Endothelial cell of umbilical vein (primary cell): Measurements from ENCODE around the gene BRD3. TPM values are rescaled to one million over a fixed set of nuclear protein-coding genes. Genes with fewer than 3 reads are reported as not detected.

Source experiments
- BruUV-seq: library from RNA; stranded (reverse); fragments of 400-500 nt; replicated peaks from 2 replicates; lab custom pipeline; 2021; lab: Mats Ljungman, UMichigan
- CTCF ChIA-PET: fragments of 300-600, 350-600 bp; sonication (Branson Sonifier 250); formaldehyde crosslinking; loops from one replicate; lab custom pipeline; 2021; ENCODE audit warnings: antibody characterized with exemption, inconsistent platforms; lab: Charles Lee
- POLR2A ChIA-PET: fragments of 300-600, 350-600 bp; sonication (Branson Sonifier 250); formaldehyde crosslinking; loops from one replicate; lab custom pipeline; 2021; ENCODE audit warnings: antibody characterized with exemption, inconsistent platforms; lab: Charles Lee
- DNase-seq: peaks from one replicate; pipeline ENCODE4 v3.0.0-alpha.2; 2011; ENCODE audit warnings: low read depth, low spot score
- FAIRE-seq: peaks from 2 replicates; lab custom pipeline; 2011; peaks lifted over from hg19 to GRCh38; lab: Jason Lieb, UNC
- H2AFZ ChIP-seq: 2 replicates; pipeline ENCODE4 v1.6.0; 2012; ENCODE audit warnings: low read depth, low read length, control low read depth, inconsistent platforms
- H3K27ac ChIP-seq: 2 replicates; pipeline ENCODE4 v1.5.1; 2011; ENCODE audit warnings: low read depth, mild to moderate bottlenecking, control low read depth, low read length, moderate library complexity; ENCODE audit not compliant: insufficient read depth
- H3K27me3 ChIP-seq, 2 experiments: 2 replicates each; pipeline versions ENCODE4 v1.6.0 to v1.6.1; 2011; ENCODE audit warnings: low read length in 2 of 2, mixed read lengths in 1 of 2; ENCODE audit not compliant: control insufficient read depth in 2 of 2, insufficient read depth in 2 of 2
- H3K36me3 ChIP-seq, 2 experiments: 2 replicates in 1 of 2; 3 replicates in 1 of 2; pipeline ENCODE4 v1.5.1; 2011; ENCODE audit warnings: low read length in 2 of 2, mild to moderate bottlenecking in 1 of 2, moderate library complexity in 1 of 2; ENCODE audit not compliant: control insufficient read depth in 2 of 2, insufficient read depth in 2 of 2; ENCODE audit errors: extremely low read depth in 1 of 2
- H3K4me1 ChIP-seq: 3 replicates; pipeline ENCODE4 v1.5.1; 2011; ENCODE audit warnings: mild to moderate bottlenecking, low read length; ENCODE audit not compliant: control insufficient read depth, insufficient read depth; ENCODE audit errors: extremely low read depth
- H3K4me2 ChIP-seq: 2 replicates; pipeline ENCODE4 v1.6.1; 2011; ENCODE audit warnings: low read length, control low read depth, mixed read lengths; ENCODE audit not compliant: insufficient read depth
- H3K4me3 ChIP-seq, 3 experiments: fragments of 200-600 bp in 1 of 3; sonication (generic), shearing (Covaris generic) in 1 of 3; replicated peaks in 1 of 3; 2 replicates each; pipeline ENCODE4 v1.5.1; 2011 to 2016; ENCODE audit warnings: control low read depth in 3 of 3, low read length in 3 of 3, mild to moderate bottlenecking in 2 of 3, inconsistent platforms in 1 of 3, low read depth in 1 of 3, moderate library complexity in 1 of 3; ENCODE audit not compliant: insufficient read depth in 1 of 3
- H3K79me2 ChIP-seq: 2 replicates; pipeline ENCODE4 v1.6.0; 2012; ENCODE audit warnings: low read length, inconsistent platforms; ENCODE audit not compliant: control insufficient read depth, insufficient read depth
- H3K9ac ChIP-seq: replicated peaks from 2 replicates; pipeline ENCODE3; 2011; ENCODE audit warnings: low read length, control low read depth; ENCODE audit not compliant: insufficient read depth; ENCODE audit errors: extremely low read depth
- H3K9me1 ChIP-seq: replicated peaks from 3 replicates; pipeline ENCODE4 v1.6.0; 2011; ENCODE audit warnings: mild to moderate bottlenecking, low read length; ENCODE audit not compliant: control insufficient read depth, insufficient read depth; ENCODE audit errors: extremely low read depth
- H3K9me3 ChIP-seq: replicated peaks from 2 replicates; pipeline ENCODE4 v1.5.1; 2012; ENCODE audit warnings: low read length, inconsistent platforms; ENCODE audit not compliant: control insufficient read depth, insufficient read depth
- H4K20me1 ChIP-seq: replicated peaks from 2 replicates; pipeline ENCODE3; 2011; ENCODE audit warnings: mild to moderate bottlenecking, low read length; ENCODE audit not compliant: control insufficient read depth, insufficient read depth; ENCODE audit errors: extremely low read depth
- EZH2 ChIP-seq: IDR thresholded peaks from 2 replicates; pipeline ENCODE4 v1.6.1; 2012; ENCODE audit warnings: borderline replicate concordance, low read depth, mild to moderate bottlenecking, moderate library complexity, low read length, inconsistent platforms; ENCODE audit not compliant: severe bottlenecking
- FOS ChIP-seq: IDR thresholded peaks from 2 replicates; pipeline ENCODE4 v1.6.1; 2011; ENCODE audit warnings: mild to moderate bottlenecking, low read length, moderate library complexity, borderline replicate concordance; ENCODE audit not compliant: insufficient read depth
- GATA2 ChIP-seq: IDR thresholded peaks from 2 replicates; pipeline ENCODE4 v1.7.0; 2011; ENCODE audit warnings: low read depth, mild to moderate bottlenecking, moderate library complexity, mixed read lengths, low read length; ENCODE audit not compliant: insufficient read length, insufficient read depth
- JUN ChIP-seq: IDR thresholded peaks from 2 replicates; pipeline ENCODE4 v1.6.1; 2011; ENCODE audit warnings: borderline replicate concordance, low read depth; ENCODE audit not compliant: insufficient read length, insufficient read depth
- MYC ChIP-seq: IDR thresholded peaks from one replicate; pipeline ENCODE4 v1.6.1; 2011; ENCODE audit warnings: mild to moderate bottlenecking, low read depth, low read length
- POLR2AphosphoS5 ChIP-seq: IDR thresholded peaks from 2 replicates; pipeline ENCODE4 v1.6.1; 2012; ENCODE audit warnings: low read depth, mild to moderate bottlenecking, control low read depth, low read length, moderate library complexity; ENCODE audit not compliant: insufficient read depth
- dilution Hi-C: fragments of 300-500 bp; cut with MboI; formaldehyde crosslinking; loops from one replicate; pipeline ENCODE4 v1.15.0; 2019; ENCODE audit warnings: low sequenced_read_pairs; ENCODE audit not compliant: extremely low pct_ligation_motif_present
- intact Hi-C: fragments of 100-400 bp; cut with micrococcal nuclease; formaldehyde crosslinking; loops from one replicate; pipeline ENCODE4 v1.10.0; 2022
- polyA plus RNA-seq, 4 experiments: library from polyadenylated mRNA; depleted of rRNA in 3 of 4; stranded (reverse) in 3 of 4; unstranded in 1 of 4; fragments of >200 nt; gene quantifications; 2 replicates each; pipeline versions ENCODE4 v1.2.1 to v1.2.3, GENCODE V29; 2011 to 2012; ENCODE audit warnings: missing spikeins in 1 of 4
- total RNA-seq: library from RNA; stranded (reverse); gene quantifications from 2 replicates; pipeline ENCODE4 v1.2.3, GENCODE V29; 2021
- TF ChIP-seq, protein P1 (sequence below), 2 donors: IDR thresholded peaks; 1 replicate in 1 of 2; 2 replicates in 1 of 2; pipeline ENCODE4 v1.5.1; 2011; ENCODE audit warnings: low read length in 2 of 2, mild to moderate bottlenecking in 2 of 2, moderate library complexity in 2 of 2, control low read depth in 1 of 2, inconsistent platforms in 1 of 2, low read depth in 1 of 2; ENCODE audit not compliant: insufficient read depth in 1 of 2; ENCODE audit errors: extremely low read depth in 1 of 2

The BRD3 gene
- total and polyA plus RNA-seq, 2 donors (not counting 3 experiments of a cell fraction or from before 2014, with no cell fraction given) = 10.5 to 47.1 TPM

- TF ChIP-seq, protein P1, sequence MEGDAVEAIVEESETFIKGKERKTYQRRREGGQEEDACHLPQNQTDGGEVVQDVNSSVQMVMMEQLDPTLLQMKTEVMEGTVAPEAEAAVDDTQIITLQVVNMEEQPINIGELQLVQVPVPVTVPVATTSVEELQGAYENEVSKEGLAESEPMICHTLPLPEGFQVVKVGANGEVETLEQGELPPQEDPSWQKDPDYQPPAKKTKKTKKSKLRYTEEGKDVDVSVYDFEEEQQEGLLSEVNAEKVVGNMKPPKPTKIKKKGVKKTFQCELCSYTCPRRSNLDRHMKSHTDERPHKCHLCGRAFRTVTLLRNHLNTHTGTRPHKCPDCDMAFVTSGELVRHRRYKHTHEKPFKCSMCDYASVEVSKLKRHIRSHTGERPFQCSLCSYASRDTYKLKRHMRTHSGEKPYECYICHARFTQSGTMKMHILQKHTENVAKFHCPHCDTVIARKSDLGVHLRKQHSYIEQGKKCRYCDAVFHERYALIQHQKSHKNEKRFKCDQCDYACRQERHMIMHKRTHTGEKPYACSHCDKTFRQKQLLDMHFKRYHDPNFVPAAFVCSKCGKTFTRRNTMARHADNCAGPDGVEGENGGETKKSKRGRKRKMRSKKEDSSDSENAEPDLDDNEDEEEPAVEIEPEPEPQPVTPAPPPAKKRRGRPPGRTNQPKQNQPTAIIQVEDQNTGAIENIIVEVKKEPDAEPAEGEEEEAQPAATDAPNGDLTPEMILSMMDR (IDR thresholded peaks at IDR 0.05; ENCODE audit: extremely low read depth in 1 of 2, insufficient read depth in 1 of 2, low read depth in 1 of 2, low read length in 2 of 2) = peak; percentile 63 to 75
- TF ChIP-seq MYC = no peak
- TF ChIP-seq JUN = no peak
- Histone ChIP-seq H3K4me2 (no peak overlapping the region), H3K9me1 (no peaks in the 10 kb centered on the region), H3K27ac (no peak overlapping the region), H4K20me1 (no peaks in the 10 kb centered on the region), H3K4me3 (no peak overlapping the region), H3K4me1 (no peaks in the 10 kb centered on the region), H2AFZ (no peak overlapping the region), H3K9ac (no peak overlapping the region), H3K9me3 (no peaks in the 10 kb centered on the region), H3K27me3 (peaks cover 0 to 3% of the 10 kb centered on the region in 2 experiments), H3K79me2 (no peaks in the 10 kb centered on the region), H3K36me3 (no peaks in the 10 kb centered on the region)
- intact Hi-C loops = loop anchor here (1.0 kb wide), 3 partner anchors 22 to 317 kb away; no protein-coding TSS in a partner anchor
- ChIA-PET POLR2A (no interaction called here), CTCF (interaction anchor here (0.5 to 2.1 kb wide), 14 partner anchors 9 to 567 kb away, joined by 3 to 12 read pairs (median 4); partner anchors contain the start of gene WDR5)
- dilution Hi-C loops = no loop called here
- DNase-seq (peak; percentile 39), FAIRE-seq (no peak)
- no TSS peak for BruUV-seq
Observed at GRCh38 chr9:134099123-134099761, 31.4 kb upstream of the BRD3 start.

DNA sequence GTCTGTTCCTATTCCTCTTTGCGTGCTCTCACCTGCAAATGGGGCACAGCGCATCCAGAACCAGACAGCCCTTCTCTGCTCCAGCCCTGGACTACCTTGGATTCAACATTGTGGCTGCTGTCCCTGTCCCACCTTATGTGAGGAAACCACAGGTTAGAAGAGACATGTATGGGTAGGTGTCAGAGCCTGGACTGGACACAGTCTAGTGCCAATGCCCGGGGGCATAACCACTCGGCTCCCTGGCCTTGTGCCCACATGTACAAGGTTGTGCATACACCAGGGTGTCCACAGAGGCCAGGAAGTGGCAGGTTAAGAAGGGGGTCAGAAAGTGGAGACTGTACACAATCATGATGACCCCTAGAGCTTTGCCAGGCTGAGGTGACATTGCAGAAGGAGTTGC is 22.1 kb upstream of the BRD3 start:
- no TSS peak for BruUV-seq
- no peak overlapping the region for H2AFZ ChIP-seq
- H3K27ac ChIP-seq = no peak overlapping the region
- H3K9me3 ChIP-seq = no peaks in the 10 kb centered on the region
- TF ChIP-seq MYC (no peak), FOS (no peak), POLR2AphosphoS5 (no peak), JUN (no peak), EZH2 (no peak), GATA2 (no peak)
- H3K27me3 ChIP-seq = peaks cover 4 to 10% of the 10 kb centered on the region in 2 experiments
- no peaks in the 10 kb centered on the region for H3K4me1 ChIP-seq
- H3K9ac ChIP-seq = no peak overlapping the region
- H3K36me3 ChIP-seq = no peaks in the 10 kb centered on the region
- FAIRE-seq (no peak), DNase-seq (no peak)
- no peaks in the 10 kb centered on the region for H4K20me1 ChIP-seq
- no peak overlapping the region for H3K4me3 ChIP-seq
- intact Hi-C loops (no loop called here), dilution Hi-C loops (no loop called here)
- ChIA-PET POLR2A (no interaction called here), CTCF (no interaction called here)
- H3K9me1 ChIP-seq = no peaks in the 10 kb centered on the region
- H3K4me2 ChIP-seq = no peak overlapping the region
- H3K79me2 ChIP-seq = no peaks in the 10 kb centered on the region
